22Rv1 (cell line): ENCODE results near the gene DIP2C.

Experiments used
- CTCF ChIP-seq: fragments of 450-650 bp; IDR thresholded peaks from 2 replicates; pipeline ENCODE4 v1.5.1; 2017; ENCODE audit warnings: mild to moderate bottlenecking
- ZFX ChIP-seq: fragments of 450-650 bp; IDR thresholded peaks from 2 replicates; pipeline ENCODE4 v1.6.1; 2017; ENCODE audit warnings: antibody characterized with exemption, borderline replicate concordance

DNA sequence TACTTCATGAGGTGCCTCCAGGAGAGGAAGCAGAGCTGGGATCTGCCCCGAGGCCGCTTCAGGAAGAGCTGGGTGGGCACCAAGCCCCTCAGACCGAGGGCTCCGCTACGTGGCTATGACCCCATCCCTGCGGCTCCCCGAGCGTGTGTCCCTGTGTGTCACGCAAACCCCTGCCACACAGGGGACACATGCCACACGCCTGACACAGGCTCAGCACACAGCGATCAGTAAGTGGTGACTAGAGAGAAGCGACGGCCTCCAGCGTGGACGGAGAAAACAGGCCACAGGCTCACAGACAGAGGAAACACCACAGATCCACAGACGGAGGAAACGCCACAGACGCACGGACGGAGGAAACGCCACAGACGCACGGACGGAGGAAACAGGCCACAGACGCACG lies 18.5 kb downstream of the DIP2C start:
- TF ChIP-seq CTCF: no peak
- TF ChIP-seq ZFX: no peak
